ENCODE measurements around the gene SPEM3.

DNA sequence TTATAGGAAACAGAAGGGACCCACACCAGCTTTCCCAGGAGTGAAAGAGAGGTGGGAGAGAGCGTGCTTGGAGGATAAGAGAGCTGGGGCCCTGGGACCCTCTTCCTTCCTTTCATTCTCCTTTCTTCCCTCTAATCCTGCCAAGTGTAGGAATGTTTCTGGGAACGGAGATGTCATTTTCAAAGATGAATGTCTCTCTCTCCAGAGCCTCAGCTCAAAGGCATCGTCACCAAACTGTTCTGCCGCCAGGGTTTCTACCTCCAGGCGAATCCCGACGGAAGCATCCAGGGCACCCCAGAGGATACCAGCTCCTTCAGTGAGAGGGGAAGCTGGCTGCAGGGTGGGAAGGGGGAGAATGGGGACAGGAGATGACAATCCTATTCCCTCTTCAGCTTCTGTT is 12.6 kb downstream of the SPEM3 start:
- TF ChIP-seq, protein P1, sequence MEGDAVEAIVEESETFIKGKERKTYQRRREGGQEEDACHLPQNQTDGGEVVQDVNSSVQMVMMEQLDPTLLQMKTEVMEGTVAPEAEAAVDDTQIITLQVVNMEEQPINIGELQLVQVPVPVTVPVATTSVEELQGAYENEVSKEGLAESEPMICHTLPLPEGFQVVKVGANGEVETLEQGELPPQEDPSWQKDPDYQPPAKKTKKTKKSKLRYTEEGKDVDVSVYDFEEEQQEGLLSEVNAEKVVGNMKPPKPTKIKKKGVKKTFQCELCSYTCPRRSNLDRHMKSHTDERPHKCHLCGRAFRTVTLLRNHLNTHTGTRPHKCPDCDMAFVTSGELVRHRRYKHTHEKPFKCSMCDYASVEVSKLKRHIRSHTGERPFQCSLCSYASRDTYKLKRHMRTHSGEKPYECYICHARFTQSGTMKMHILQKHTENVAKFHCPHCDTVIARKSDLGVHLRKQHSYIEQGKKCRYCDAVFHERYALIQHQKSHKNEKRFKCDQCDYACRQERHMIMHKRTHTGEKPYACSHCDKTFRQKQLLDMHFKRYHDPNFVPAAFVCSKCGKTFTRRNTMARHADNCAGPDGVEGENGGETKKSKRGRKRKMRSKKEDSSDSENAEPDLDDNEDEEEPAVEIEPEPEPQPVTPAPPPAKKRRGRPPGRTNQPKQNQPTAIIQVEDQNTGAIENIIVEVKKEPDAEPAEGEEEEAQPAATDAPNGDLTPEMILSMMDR (IDR thresholded peaks at IDR 0.05), result no peak
- no peak for TF ChIP-seq POLR2A (IDR thresholded peaks at IDR 0.05)
